Osteoblast (primary cell): ENCODE data around the gene MACROD2. TPM values are rescaled to one million over a fixed set of nuclear protein-coding genes. Genes with fewer than 3 reads are reported as not detected.

Source experiments
- DNase-seq: peaks from one replicate; pipeline ENCODE4 v3.0.0; 2011; ENCODE audit warnings: low spot score, mixed read lengths; ENCODE audit not compliant: insufficient read length; ENCODE audit errors: missing footprints
- H2AFZ ChIP-seq: 2 replicates; pipeline ENCODE4 v1.6.0; 2011; ENCODE audit warnings: mild to moderate bottlenecking, low read length
- H3K27ac ChIP-seq: 2 replicates; pipeline ENCODE4 v1.5.1; 2011; ENCODE audit warnings: mild to moderate bottlenecking, low read depth, low read length, moderate library complexity
- H3K27me3 ChIP-seq: 2 replicates; pipeline ENCODE4 v1.6.0; 2012; ENCODE audit warnings: mild to moderate bottlenecking, control low read depth, inconsistent platforms, low read length, moderate library complexity; ENCODE audit not compliant: insufficient read depth
- H3K36me3 ChIP-seq: 2 replicates; pipeline ENCODE4 v1.5.1; 2011; ENCODE audit warnings: mild to moderate bottlenecking, low read length, control low read depth, moderate library complexity; ENCODE audit not compliant: insufficient read depth
- H3K4me1 ChIP-seq: 2 replicates; pipeline ENCODE4 v1.5.1; 2011; ENCODE audit warnings: mild to moderate bottlenecking, low read length, control low read depth, moderate library complexity; ENCODE audit not compliant: insufficient read depth
- H3K4me2 ChIP-seq: 2 replicates; pipeline ENCODE4 v1.6.0; 2011; ENCODE audit warnings: mild to moderate bottlenecking, low read length; ENCODE audit not compliant: insufficient read depth
- H3K4me3 ChIP-seq: fragments of 200-600 bp; sonication (generic); 3 replicates; pipeline ENCODE4 v1.5.1; 2012; ENCODE audit warnings: mild to moderate bottlenecking, low read length, inconsistent platforms; ENCODE audit not compliant: insufficient read depth
- H3K79me2 ChIP-seq: 2 replicates; pipeline ENCODE4 v1.6.0; 2012; ENCODE audit warnings: mild to moderate bottlenecking, low read length, control low read depth, inconsistent platforms; ENCODE audit not compliant: insufficient read depth
- H3K9me3 ChIP-seq: 2 replicates; pipeline ENCODE4 v1.5.1; 2011; ENCODE audit warnings: low read depth, low read length, control low read depth
- H4K20me1 ChIP-seq: 2 replicates; pipeline ENCODE4 v1.6.0; 2012; ENCODE audit warnings: mild to moderate bottlenecking, low read length, control low read depth; ENCODE audit not compliant: insufficient read depth
- CTCF ChIP-seq: IDR thresholded peaks from 2 replicates; pipeline ENCODE4 v1.5.1; 2011; ENCODE audit warnings: mild to moderate bottlenecking, low read depth, low read length, moderate library complexity; ENCODE audit errors: extremely low read depth
- total RNA-seq: library from RNA; depleted of rRNA; stranded (reverse); fragments of >200 nt; gene quantifications from 2 replicates; pipeline ENCODE4 v1.2.3, GENCODE V29; 2012

Gene MACROD2
- total RNA-seq, 1 donor = 4.0 TPM

- Histone ChIP-seq H3K27ac (no peak overlapping the region), H3K27me3 (no peaks in the 10 kb centered on the region), H3K4me1 (no peaks in the 10 kb centered on the region), H3K9me3 (no peaks in the 10 kb centered on the region), H3K4me3 (no peak overlapping the region), H3K36me3 (no peaks in the 10 kb centered on the region), H4K20me1 (no peaks in the 10 kb centered on the region), H2AFZ (no peak overlapping the region), H3K79me2 (no peaks in the 10 kb centered on the region), H3K4me2 (no peak overlapping the region)
- DNase-seq = no peak
- no peak for TF ChIP-seq CTCF
Measured at GRCh38 chr20:14700639-14700960, 705.3 kb downstream of the MACROD2 start.

- Histone ChIP-seq H3K9me3 (no peaks in the 10 kb centered on the region), H3K79me2 (no peaks in the 10 kb centered on the region), H3K4me3 (no peak overlapping the region), H3K4me1 (no peaks in the 10 kb centered on the region), H3K27me3 (no peaks in the 10 kb centered on the region), H4K20me1 (no peaks in the 10 kb centered on the region), H3K36me3 (no peaks in the 10 kb centered on the region), H2AFZ (no peak overlapping the region), H3K27ac (no peak overlapping the region), H3K4me2 (no peak overlapping the region)
- TF ChIP-seq CTCF = no peak
- no peak for DNase-seq
Measured at GRCh38 chr20:14701326-14701725, 706.0 kb downstream of the MACROD2 start.

GRCh38 chr20:14706555-14706954 is 711.2 kb downstream of the MACROD2 start:
- TF ChIP-seq CTCF = no peak
- Histone ChIP-seq H3K4me3 (no peak overlapping the region), H3K36me3 (no peaks in the 10 kb centered on the region), H3K27me3 (no peaks in the 10 kb centered on the region), H3K27ac (no peak overlapping the region), H4K20me1 (no peaks in the 10 kb centered on the region), H3K79me2 (no peaks in the 10 kb centered on the region), H3K9me3 (no peaks in the 10 kb centered on the region), H2AFZ (no peak overlapping the region), H3K4me2 (no peak overlapping the region), H3K4me1 (no peaks in the 10 kb centered on the region)
- no peak for DNase-seq

GRCh38 chr20:14707026-14707680 is 711.8 kb downstream of the MACROD2 start:
- no peaks in the 10 kb centered on the region for H3K27me3 ChIP-seq
- no peak overlapping the region for H3K4me2 ChIP-seq
- no peaks in the 10 kb centered on the region for H3K9me3 ChIP-seq
- H3K27ac ChIP-seq = no peak overlapping the region
- no peak overlapping the region for H3K4me3 ChIP-seq
- no peaks in the 10 kb centered on the region for H3K79me2 ChIP-seq
- no peaks in the 10 kb centered on the region for H3K36me3 ChIP-seq
- no peaks in the 10 kb centered on the region for H4K20me1 ChIP-seq
- H3K4me1 ChIP-seq = no peaks in the 10 kb centered on the region
- no peak for TF ChIP-seq CTCF
- DNase-seq = no peak
- no peak overlapping the region for H2AFZ ChIP-seq
